D721Med (cell line): ENCODE results near the gene TACC3.
A peak's percentile ranks its signal among the peaks of the same experiment; 100 is the strongest.

Source experiments
- DNase-seq: peaks from one replicate; pipeline ENCODE4 v3.0.0; 2011; ENCODE audit warnings: low spot score; ENCODE audit not compliant: insufficient read length
- FAIRE-seq: peaks from 2 replicates; lab custom pipeline; 2011; peaks lifted over from hg19 to GRCh38; lab: Jason Lieb, UNC
- TF ChIP-seq, protein P1 (sequence below): IDR thresholded peaks from 2 replicates; pipeline ENCODE4 v1.5.1; 2012; ENCODE audit warnings: mild to moderate bottlenecking, control low read depth; ENCODE audit not compliant: insufficient read depth; ENCODE audit errors: missing control alignments

Gene TACC3

GRCh38 chr4:1726146-1726934 lies 5.0 kb downstream of the TACC3 start:
- TF ChIP-seq, protein P1, sequence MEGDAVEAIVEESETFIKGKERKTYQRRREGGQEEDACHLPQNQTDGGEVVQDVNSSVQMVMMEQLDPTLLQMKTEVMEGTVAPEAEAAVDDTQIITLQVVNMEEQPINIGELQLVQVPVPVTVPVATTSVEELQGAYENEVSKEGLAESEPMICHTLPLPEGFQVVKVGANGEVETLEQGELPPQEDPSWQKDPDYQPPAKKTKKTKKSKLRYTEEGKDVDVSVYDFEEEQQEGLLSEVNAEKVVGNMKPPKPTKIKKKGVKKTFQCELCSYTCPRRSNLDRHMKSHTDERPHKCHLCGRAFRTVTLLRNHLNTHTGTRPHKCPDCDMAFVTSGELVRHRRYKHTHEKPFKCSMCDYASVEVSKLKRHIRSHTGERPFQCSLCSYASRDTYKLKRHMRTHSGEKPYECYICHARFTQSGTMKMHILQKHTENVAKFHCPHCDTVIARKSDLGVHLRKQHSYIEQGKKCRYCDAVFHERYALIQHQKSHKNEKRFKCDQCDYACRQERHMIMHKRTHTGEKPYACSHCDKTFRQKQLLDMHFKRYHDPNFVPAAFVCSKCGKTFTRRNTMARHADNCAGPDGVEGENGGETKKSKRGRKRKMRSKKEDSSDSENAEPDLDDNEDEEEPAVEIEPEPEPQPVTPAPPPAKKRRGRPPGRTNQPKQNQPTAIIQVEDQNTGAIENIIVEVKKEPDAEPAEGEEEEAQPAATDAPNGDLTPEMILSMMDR, result peak; percentile 96
- peak; percentile 53 for FAIRE-seq
- DNase-seq, result peak; percentile 84

DNA sequence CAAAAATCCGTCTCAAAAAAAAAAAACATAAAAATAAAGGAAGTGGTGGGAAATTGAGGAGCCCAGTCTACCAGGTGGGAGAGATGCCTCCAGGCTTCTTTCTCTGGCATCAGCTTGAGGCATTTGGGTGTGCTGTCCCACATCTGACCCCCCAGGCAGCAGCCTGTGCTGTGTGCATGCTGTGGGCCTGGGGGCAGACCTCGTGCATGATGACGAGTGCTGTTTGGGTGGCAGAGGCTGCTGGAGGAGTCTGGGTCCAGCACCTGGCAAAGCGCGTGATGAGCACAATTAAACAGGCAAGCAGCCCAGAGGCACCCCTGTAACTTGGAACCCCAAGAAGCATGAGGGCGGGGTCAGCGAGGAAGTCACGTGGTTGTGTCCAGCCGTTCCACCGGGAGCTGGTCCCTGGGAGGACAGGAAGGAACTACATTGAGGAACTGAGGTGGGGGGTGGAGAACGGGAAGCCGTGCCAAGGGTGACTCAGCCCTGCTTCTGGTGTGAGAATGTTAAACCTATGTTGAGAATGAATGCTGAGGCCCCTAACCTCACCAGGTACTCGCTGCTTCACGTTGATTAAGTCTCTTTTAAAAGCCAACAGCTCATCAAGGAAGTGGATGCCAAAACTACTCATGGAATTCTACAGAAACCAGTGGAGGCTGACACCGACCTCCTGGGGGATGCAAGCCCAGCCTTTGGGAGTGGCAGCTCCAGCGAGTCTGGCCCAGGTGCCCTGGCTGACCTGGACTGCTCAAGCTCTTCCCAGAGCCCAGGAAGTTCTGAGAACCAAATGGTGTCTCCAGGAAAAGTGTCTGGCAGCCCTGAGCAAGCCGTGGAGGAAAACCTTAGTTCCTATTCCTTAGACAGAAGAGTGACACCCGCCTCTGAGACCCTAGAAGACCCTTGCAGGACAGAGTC lies 6.1 kb downstream of the TACC3 start:
- FAIRE-seq (no peak), DNase-seq (no peak)
- TF ChIP-seq, protein P1, result no peak

DNA sequence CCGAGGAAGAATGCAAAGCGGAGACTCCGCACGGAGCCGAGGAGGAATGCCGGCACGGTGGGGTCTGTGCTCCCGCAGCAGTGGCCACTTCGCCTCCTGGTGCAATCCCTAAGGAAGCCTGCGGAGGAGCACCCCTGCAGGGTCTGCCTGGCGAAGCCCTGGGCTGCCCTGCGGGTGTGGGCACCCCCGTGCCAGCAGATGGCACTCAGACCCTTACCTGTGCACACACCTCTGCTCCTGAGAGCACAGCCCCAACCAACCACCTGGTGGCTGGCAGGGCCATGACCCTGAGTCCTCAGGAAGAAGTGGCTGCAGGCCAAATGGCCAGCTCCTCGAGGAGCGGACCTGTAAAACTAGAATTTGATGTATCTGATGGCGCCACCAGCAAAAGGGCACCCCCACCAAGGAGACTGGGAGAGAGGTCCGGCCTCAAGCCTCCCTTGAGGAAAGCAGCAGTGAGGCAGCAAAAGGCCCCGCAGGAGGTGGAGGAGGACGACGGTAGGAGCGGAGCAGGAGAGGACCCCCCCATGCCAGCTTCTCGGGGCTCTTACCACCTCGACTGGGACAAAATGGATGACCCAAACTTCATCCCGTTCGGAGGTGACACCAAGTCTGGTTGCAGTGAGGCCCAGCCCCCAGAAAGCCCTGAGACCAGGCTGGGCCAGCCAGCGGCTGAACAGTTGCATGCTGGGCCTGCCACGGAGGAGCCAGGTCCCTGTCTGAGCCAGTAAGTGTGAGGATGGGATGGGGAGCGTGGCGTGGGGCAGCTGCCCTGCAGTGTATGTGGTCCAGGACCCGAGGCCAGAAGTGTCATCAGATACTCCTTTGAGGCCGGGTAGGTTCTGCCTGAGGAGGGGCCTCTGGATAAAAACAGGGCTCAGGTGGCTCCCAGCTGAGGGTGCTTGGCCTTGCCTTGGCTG lies 7.0 kb downstream of the TACC3 start:
- TF ChIP-seq, protein P1, result no peak
- FAIRE-seq, result no peak

DNA sequence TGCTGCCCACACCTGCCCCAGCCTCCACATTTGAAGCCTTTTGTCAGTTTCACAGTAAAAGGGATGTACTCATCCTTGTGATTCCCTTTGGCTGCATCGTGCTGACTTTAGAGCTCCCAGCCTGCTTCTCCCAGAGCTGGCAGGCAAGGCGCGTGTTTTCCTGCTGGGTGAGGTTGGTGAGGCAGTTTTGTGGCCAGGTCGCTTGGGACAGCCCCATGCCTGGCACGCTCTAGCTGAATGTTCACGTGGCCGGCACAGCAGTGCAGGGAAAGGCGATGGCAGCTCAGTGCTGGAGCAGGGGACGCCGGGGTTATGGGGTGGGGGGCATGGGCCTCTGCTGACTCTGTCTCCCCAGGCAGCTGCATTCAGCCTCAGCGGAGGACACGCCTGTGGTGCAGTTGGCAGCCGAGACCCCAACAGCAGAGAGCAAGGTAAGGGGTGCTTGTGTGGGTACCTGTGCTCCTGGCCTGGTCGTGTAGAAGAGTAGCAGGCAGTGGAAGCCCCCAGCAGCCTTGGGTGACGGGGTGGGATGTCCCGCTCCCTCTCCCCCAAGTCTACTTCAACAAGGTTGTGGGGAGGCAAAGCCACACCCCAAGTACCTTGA lies 9.3 kb downstream of the TACC3 start:
- DNase-seq, result no peak
- no peak for FAIRE-seq
- TF ChIP-seq, protein P1, result no peak

More for the DNA sequence above, 7.0 kb downstream of the TACC3 start:
- no peak for DNase-seq

DNA sequence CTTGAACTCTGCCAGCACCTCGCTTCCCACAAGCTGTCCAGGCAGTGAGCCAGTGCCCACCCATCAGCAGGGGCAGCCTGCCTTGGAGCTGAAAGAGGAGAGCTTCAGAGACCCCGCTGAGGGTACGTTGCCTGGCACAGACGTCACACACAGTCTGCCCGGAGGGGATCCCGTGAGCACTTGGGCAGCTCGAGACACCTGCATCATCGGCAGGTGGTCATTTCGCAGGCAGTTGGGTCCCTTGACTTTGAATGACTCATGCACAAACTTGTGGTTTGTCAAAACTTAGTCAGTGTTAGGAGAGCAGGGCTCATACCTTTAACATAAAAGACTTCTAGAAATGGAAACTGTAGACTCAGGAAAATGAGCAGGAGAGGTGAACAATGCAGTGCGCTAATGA lies 9.9 kb downstream of the TACC3 start:
- TF ChIP-seq, protein P1, result no peak
- FAIRE-seq (no peak), DNase-seq (no peak)

GRCh38 chr4:1732911-1733310 lies 11.6 kb downstream of the TACC3 start:
- FAIRE-seq, result no peak
- TF ChIP-seq, protein P1, result no peak
- no peak for DNase-seq
